ENCODE measurements around the gene ZNF827.

Gene ZNF827

GRCh38 chr4:145734576-145735346 is 203.9 kb downstream of the ZNF827 start:
- Histone ChIP-seq H2BK12ac (ENCODE audit: low read length in 2 of 2) (peak overlapping the region; percentile 85 to 98), H3K4me3 (ENCODE audit: insufficient read depth in 1 of 2, low read depth in 1 of 2, low read length in 2 of 2) (peak overlapping the region in 1 of 2 experiments; percentile 70), H2AFZ (ENCODE audit: low read depth, low read length) (peak overlapping the region; percentile 36), H3K27me3 (ENCODE audit: control insufficient read depth in 1 of 2, insufficient read depth in 1 of 2, low read length in 2 of 2) (no peaks in the 10 kb centered on the region), H3K14ac (ENCODE audit: low read length in 2 of 2) (peak overlapping the region in 1 of 2 experiments; percentile 11), H3K4me2 (ENCODE audit: low read length, poor library complexity, severe bottlenecking) (peak overlapping the region; percentile 58), H2BK15ac (ENCODE audit: low read depth, poor library complexity, severe bottlenecking) (no peak overlapping the region), H2BK120ac (ENCODE audit: low read depth, low read length) (peak overlapping the region; percentile 97), H3K27ac (ENCODE audit: low read length, poor library complexity, severe bottlenecking) (peak overlapping the region; percentile 100), H4K91ac (ENCODE audit: low read length) (peak overlapping the region; percentile 76), H3K79me1 (replicated peaks; ENCODE audit: low read length, poor library complexity, severe bottlenecking) (no peaks in the 10 kb centered on the region), H2AK5ac (ENCODE audit: low read length, severe bottlenecking) (peak overlapping the region; percentile 97), H3K18ac (ENCODE audit: low read depth in 1 of 2, low read length in 2 of 2) (peak overlapping the region; percentile 60 to 93), H2BK5ac (ENCODE audit: low read depth, low read length, poor library complexity, severe bottlenecking) (peak overlapping the region; percentile 92), H3K4ac (ENCODE audit: low read depth in 1 of 2, low read length in 2 of 2) (peak overlapping the region in 1 of 2 experiments; percentile 77), H3K23ac (ENCODE audit: low read length in 2 of 2) (peak overlapping the region in 1 of 2 experiments; percentile 9), H3K9ac (ENCODE audit: low read length) (peak overlapping the region; percentile 96), H3K4me1 (ENCODE audit: control insufficient read depth, insufficient read depth, low read depth, low read length) (peaks cover 25% of the 10 kb centered on the region), H3K36me3 (ENCODE audit: control insufficient read depth in 1 of 2, insufficient read depth in 2 of 2, low read depth in 1 of 2, low read length in 2 of 2) (no peaks in the 10 kb centered on the region), H3K9me3 (ENCODE audit: control insufficient read depth, low read length) (no peaks in the 10 kb centered on the region), H4K8ac (ENCODE audit: low read length) (peak overlapping the region; percentile 90)
- 17% methylated on average over 13 of the region's 14 CpGs for WGBS
- DNase-seq = peak; percentile 90

GRCh38 chr4:145734031-145734430 is 204.6 kb downstream of the ZNF827 start:
- Histone ChIP-seq H3K27me3 (ENCODE audit: control insufficient read depth in 1 of 2, insufficient read depth in 1 of 2, low read length in 2 of 2) (no peaks in the 10 kb centered on the region), H2BK120ac (ENCODE audit: low read depth, low read length) (peak overlapping the region; percentile 55), H2AFZ (ENCODE audit: low read depth, low read length) (no peak overlapping the region), H2AK5ac (ENCODE audit: low read length, severe bottlenecking) (peak overlapping the region; percentile 89), H3K4me3 (ENCODE audit: insufficient read depth in 1 of 2, low read depth in 1 of 2, low read length in 2 of 2) (peak overlapping the region in 1 of 2 experiments; percentile 70), H4K8ac (ENCODE audit: low read length) (no peak overlapping the region), H3K4ac (ENCODE audit: low read depth in 1 of 2, low read length in 2 of 2) (peak overlapping the region in 1 of 2 experiments; percentile 65), H3K14ac (ENCODE audit: low read length in 2 of 2) (no peak overlapping the region), H3K4me1 (ENCODE audit: control insufficient read depth, insufficient read depth, low read depth, low read length) (peaks cover 24% of the 10 kb centered on the region), H3K4me2 (ENCODE audit: low read length, poor library complexity, severe bottlenecking) (peak overlapping the region; percentile 21), H2BK12ac (ENCODE audit: low read length in 2 of 2) (peak overlapping the region; percentile 29 to 64), H3K9ac (ENCODE audit: low read length) (peak overlapping the region; percentile 96), H3K9me3 (ENCODE audit: control insufficient read depth, low read length) (no peaks in the 10 kb centered on the region), H3K18ac (ENCODE audit: low read depth in 1 of 2, low read length in 2 of 2) (peak overlapping the region; percentile 60 to 93), H3K27ac (ENCODE audit: low read length, poor library complexity, severe bottlenecking) (peak overlapping the region; percentile 100), H3K23ac (ENCODE audit: low read length in 2 of 2) (no peak overlapping the region), H3K36me3 (ENCODE audit: control insufficient read depth in 1 of 2, insufficient read depth in 2 of 2, low read depth in 1 of 2, low read length in 2 of 2) (no peaks in the 10 kb centered on the region), H4K91ac (ENCODE audit: low read length) (peak overlapping the region; percentile 53), H3K79me1 (replicated peaks; ENCODE audit: low read length, poor library complexity, severe bottlenecking) (no peaks in the 10 kb centered on the region), H2BK15ac (ENCODE audit: low read depth, poor library complexity, severe bottlenecking) (peak overlapping the region; percentile 26), H2BK5ac (ENCODE audit: low read depth, low read length, poor library complexity, severe bottlenecking) (peak overlapping the region; percentile 92)
- WGBS = 67% methylated on average over 3 of the region's 7 CpGs
- DNase-seq = peak; percentile 28

GRCh38 chr4:145732895-145733880 is 205.4 kb downstream of the ZNF827 start:
- Histone ChIP-seq H3K36me3 (ENCODE audit: control insufficient read depth in 1 of 2, insufficient read depth in 2 of 2, low read depth in 1 of 2, low read length in 2 of 2) (no peaks in the 10 kb centered on the region), H3K14ac (ENCODE audit: low read length in 2 of 2) (peak overlapping the region; percentile 43 to 99), H2BK120ac (ENCODE audit: low read depth, low read length) (peak overlapping the region; percentile 97), H3K9ac (ENCODE audit: low read length) (peak overlapping the region; percentile 96), H2BK15ac (ENCODE audit: low read depth, poor library complexity, severe bottlenecking) (peak overlapping the region; percentile 98), H3K27me3 (ENCODE audit: control insufficient read depth in 1 of 2, insufficient read depth in 1 of 2, low read length in 2 of 2) (no peaks in the 10 kb centered on the region), H3K27ac (ENCODE audit: low read length, poor library complexity, severe bottlenecking) (peak overlapping the region; percentile 100), H2AFZ (ENCODE audit: low read depth, low read length) (peak overlapping the region; percentile 98), H3K18ac (ENCODE audit: low read depth in 1 of 2, low read length in 2 of 2) (peak overlapping the region; percentile 92 to 100), H2BK5ac (ENCODE audit: low read depth, low read length, poor library complexity, severe bottlenecking) (peak overlapping the region; percentile 100), H3K4me2 (ENCODE audit: low read length, poor library complexity, severe bottlenecking) (peak overlapping the region; percentile 88), H3K4ac (ENCODE audit: low read depth in 1 of 2, low read length in 2 of 2) (peak overlapping the region; percentile 90 to 97), H4K8ac (ENCODE audit: low read length) (peak overlapping the region; percentile 92), H3K79me1 (replicated peaks; ENCODE audit: low read length, poor library complexity, severe bottlenecking) (no peaks in the 10 kb centered on the region), H3K23ac (ENCODE audit: low read length in 2 of 2) (peak overlapping the region in 1 of 2 experiments; percentile 51), H3K4me1 (ENCODE audit: control insufficient read depth, insufficient read depth, low read depth, low read length) (peaks cover 24% of the 10 kb centered on the region), H3K4me3 (ENCODE audit: insufficient read depth in 1 of 2, low read depth in 1 of 2, low read length in 2 of 2) (peak overlapping the region; percentile 63 to 70), H2BK12ac (ENCODE audit: low read length in 2 of 2) (peak overlapping the region; percentile 50 to 67), H2AK5ac (ENCODE audit: low read length, severe bottlenecking) (peak overlapping the region; percentile 79), H3K9me3 (ENCODE audit: control insufficient read depth, low read length) (no peaks in the 10 kb centered on the region), H4K91ac (ENCODE audit: low read length) (peak overlapping the region; percentile 99)
- under 1% methylated on average over 61 of the region's 81 CpGs for WGBS
- DNase-seq = peak; percentile 94
